ACHN (cell line): ENCODE data around the gene MRPL3.

ENCODE experiments used
- DNase-seq: peaks from one replicate; pipeline ENCODE4 v3.0.0-alpha.2; 2015
- in situ Hi-C: cut with HindIII; loops from 2 replicates; pipeline ENCODE4 v1.10.0; 2017; ENCODE audit warnings: low sequenced_read_pairs, low pct_ligation_motif_present, low pct_unique_long_range_greater_than_20kb

MRPL3 gene

GRCh38 chr3:131432441-131432840, 70.3 kb downstream of the MRPL3 start:
- in situ Hi-C loops = no loop called here
- DNase-seq = no peak

- DNase-seq = no peak
- in situ Hi-C loops = no loop called here
These were observed 71.0 kb downstream of the MRPL3 start for GRCh38 chr3:131431754-131432153.

DNA sequence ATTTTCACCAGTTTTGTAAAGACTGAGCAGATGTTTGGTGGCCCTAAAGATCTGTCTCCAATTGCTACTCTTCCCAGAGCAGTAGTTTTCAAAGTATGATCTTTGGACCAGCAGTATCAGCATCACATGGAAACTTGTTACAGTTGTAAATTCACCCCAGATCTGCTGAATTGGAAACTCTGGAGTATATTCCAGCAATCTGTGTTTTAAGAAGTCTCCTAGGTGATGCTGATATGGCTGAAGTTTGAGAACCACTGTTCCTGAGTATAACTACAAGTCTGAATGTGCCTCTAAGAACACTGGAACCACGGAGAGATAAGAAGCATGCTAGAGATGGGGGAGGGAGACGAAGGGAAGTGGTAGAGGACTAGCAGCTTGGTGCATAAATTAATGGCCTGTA, 75.5 kb downstream of the MRPL3 start:
- in situ Hi-C loops = no loop called here

GRCh38 chr3:131421957-131422498, 80.7 kb downstream of the MRPL3 start:
- in situ Hi-C loops = no loop called here

More for the DNA sequence above, 75.5 kb downstream of the MRPL3 start:
- no peak for DNase-seq

DNA sequence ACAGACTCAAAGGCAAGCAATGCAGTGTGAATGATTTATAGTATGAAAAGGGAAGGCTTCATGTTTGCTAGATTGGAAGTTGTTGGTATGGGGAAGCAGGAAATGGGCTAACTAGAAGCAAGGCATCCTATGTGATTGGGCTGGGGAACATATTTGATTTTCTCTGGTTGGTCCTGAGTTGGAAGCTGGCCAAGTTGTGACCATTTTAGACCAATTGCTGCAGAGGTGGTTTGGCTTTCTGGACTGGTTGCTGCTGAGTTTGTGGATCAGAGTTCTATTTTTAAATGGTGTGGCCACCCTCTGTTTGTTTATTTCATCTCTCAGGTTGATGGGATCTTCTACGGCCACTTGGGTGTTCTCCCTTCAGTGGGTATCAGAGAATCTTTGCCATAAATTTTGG, 81.5 kb downstream of the MRPL3 start:
- in situ Hi-C loops = no loop called here
- no peak for DNase-seq

More at GRCh38 chr3:131421957-131422498, 80.7 kb downstream of the MRPL3 start:
- no peak for DNase-seq

GRCh38 chr3:131417751-131418150, 85.0 kb downstream of the MRPL3 start:
- DNase-seq = no peak
- in situ Hi-C loops = no loop called here
